ENCODE measurements around the gene SPATA24.
"Not testable (repeated sequence)": the region's sequence is repeated elsewhere in the genome, so short reads cannot be mapped to it uniquely, and the experiment has no call there.

Gene SPATA24

GRCh38 chr5:139416651-139417050 lies 12.8 kb upstream of the SPATA24 start:
- no peak for DNase-seq

- DNase-seq, result no peak
These were observed 12.0 kb upstream of the SPATA24 start for GRCh38 chr5:139415869-139416268.

GRCh38 chr5:139415221-139415861 lies 11.5 kb upstream of the SPATA24 start:
- no peak for DNase-seq

- DNase-seq, result no peak
These were observed 10.8 kb upstream of the SPATA24 start for GRCh38 chr5:139414581-139415130.

- DNase-seq, result no peak
These were observed 10.1 kb upstream of the SPATA24 start for GRCh38 chr5:139413963-139414362.

- no peak for DNase-seq
These were observed 9.3 kb upstream of the SPATA24 start for GRCh38 chr5:139413153-139413552.

- no peak for DNase-seq
These were observed 7.3 kb upstream of the SPATA24 start for GRCh38 chr5:139410993-139411828.

- no peak for DNase-seq
These were observed 6.5 kb upstream of the SPATA24 start for GRCh38 chr5:139410121-139410992.

GRCh38 chr5:139409116-139409515 lies 5.2 kb upstream of the SPATA24 start:
- not testable (repeated sequence) for DNase-seq

- DNase-seq, result no peak
These were observed 4.3 kb upstream of the SPATA24 start for GRCh38 chr5:139408191-139408590.

- no peak for DNase-seq
These were observed 3.6 kb upstream of the SPATA24 start for GRCh38 chr5:139407517-139407916.

- no peak for DNase-seq
These were observed 3.1 kb upstream of the SPATA24 start for GRCh38 chr5:139406963-139407362.

GRCh38 chr5:139404484-139404840 lies 573 bp upstream of the SPATA24 start:
- DNase-seq, result no peak

- no peak for DNase-seq
These were observed 487 bp downstream of the SPATA24 start for GRCh38 chr5:139403418-139403786.

- no peak for DNase-seq
These were observed 1.2 kb downstream of the SPATA24 start for GRCh38 chr5:139402561-139403158.

GRCh38 chr5:139401546-139401945 lies 2.3 kb downstream of the SPATA24 start:
- DNase-seq, result no peak

- no peak for DNase-seq
These were observed 4.3 kb downstream of the SPATA24 start for GRCh38 chr5:139399501-139400121.

- no peak for DNase-seq
These were observed 6.0 kb downstream of the SPATA24 start for GRCh38 chr5:139397921-139398320.

- DNase-seq, result no peak
These were observed 7.2 kb downstream of the SPATA24 start for GRCh38 chr5:139396691-139397090.

- DNase-seq, result no peak
These were observed 7.8 kb downstream of the SPATA24 start for GRCh38 chr5:139395844-139396640.

Measured in activated gamma-delta T cell treated with Interleukin-2 at 50 U/mL for 16 hours (primary cell).